ES-I3 (cell line): ENCODE data around the gene MRGPRF.

Experiments
- H3K36me3 ChIP-seq: 2 replicates; pipeline ENCODE4 v1.6.1; 2013; ENCODE audit warnings: mild to moderate bottlenecking, low read length, control low read depth, moderate library complexity; ENCODE audit not compliant: insufficient read depth
- H3K4me1 ChIP-seq: 2 replicates; pipeline ENCODE4 v1.6.1; 2013; ENCODE audit warnings: mild to moderate bottlenecking, control low read depth, low read length; ENCODE audit not compliant: insufficient read depth
- H3K9ac ChIP-seq: 2 replicates; pipeline ENCODE4 v1.6.1; 2013; ENCODE audit warnings: low read depth, mild to moderate bottlenecking, low read length, moderate library complexity
- H3K9me3 ChIP-seq: 2 replicates; pipeline ENCODE4 v1.6.1; 2013; ENCODE audit warnings: mild to moderate bottlenecking, low read length, moderate library complexity; ENCODE audit not compliant: control insufficient read depth, insufficient read depth

The MRGPRF gene

DNA sequence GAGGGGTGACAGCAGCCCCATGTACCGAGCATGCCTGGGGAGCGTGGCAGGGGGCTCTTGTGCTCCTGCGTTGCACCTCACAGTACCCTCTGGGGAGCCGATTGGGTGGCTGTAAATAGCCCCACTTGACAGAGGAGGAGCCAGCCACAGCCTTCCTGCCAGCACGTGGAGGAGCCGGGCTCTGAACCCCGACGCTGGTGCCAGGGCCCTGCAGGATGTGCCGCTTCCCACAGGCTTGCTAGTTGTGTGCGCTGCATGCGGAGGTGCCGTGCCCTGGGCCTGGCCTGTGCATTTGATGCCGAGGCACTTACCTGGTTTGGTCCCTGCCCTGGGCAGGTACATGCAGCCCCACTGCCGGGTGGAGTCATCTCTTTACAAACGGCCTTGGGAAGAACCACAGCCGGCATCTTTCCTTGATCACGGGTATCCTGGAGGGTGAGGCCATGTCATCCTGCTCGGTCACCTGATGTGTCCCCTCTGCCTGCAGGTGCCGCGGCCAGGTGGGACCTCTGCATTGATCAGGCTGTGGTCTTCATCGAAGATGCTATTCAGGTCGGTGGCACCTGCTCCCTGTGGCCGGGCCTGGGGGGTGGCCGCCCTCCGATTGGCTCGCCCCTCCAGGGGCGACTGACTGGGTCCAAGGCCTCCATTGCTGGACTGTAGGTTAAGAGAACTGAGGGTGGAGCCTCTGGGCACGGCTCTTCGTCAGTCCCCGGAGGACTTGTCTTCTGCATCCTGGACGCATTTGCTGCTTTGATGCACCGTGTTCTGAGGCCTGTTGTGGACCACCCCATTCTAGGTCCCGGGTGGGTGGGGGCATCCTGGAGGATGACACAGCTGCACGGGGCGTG, 40.7 kb upstream of the MRGPRF start:
- Histone ChIP-seq H3K36me3 (peaks cover 8% of the 10 kb centered on the region), H3K4me1 (peaks cover 7% of the 10 kb centered on the region; the same call in 1 of the 2 replicates), H3K9ac (no peak overlapping the region), H3K9me3 (no peaks in the 10 kb centered on the region)

GRCh38 chr11:69053169-69053477, 40.1 kb upstream of the MRGPRF start:
- Histone ChIP-seq H3K4me1 (peaks cover 10% of the 10 kb centered on the region), H3K36me3 (peaks cover 6% of the 10 kb centered on the region; the same call in 1 of the 2 replicates), H3K9me3 (no peaks in the 10 kb centered on the region), H3K9ac (no peak overlapping the region)

GRCh38 chr11:69052343-69053168, 39.5 kb upstream of the MRGPRF start:
- Histone ChIP-seq H3K36me3 (peaks cover 2% of the 10 kb centered on the region; the same call in 1 of the 2 replicates), H3K9ac (no peak overlapping the region), H3K4me1 (peaks cover 15% of the 10 kb centered on the region), H3K9me3 (no peaks in the 10 kb centered on the region)

GRCh38 chr11:69051381-69052342, 38.6 kb upstream of the MRGPRF start:
- Histone ChIP-seq H3K9ac (no peak overlapping the region), H3K36me3 (no peaks in the 10 kb centered on the region), H3K9me3 (no peaks in the 10 kb centered on the region), H3K4me1 (peaks cover 21% of the 10 kb centered on the region)

DNA sequence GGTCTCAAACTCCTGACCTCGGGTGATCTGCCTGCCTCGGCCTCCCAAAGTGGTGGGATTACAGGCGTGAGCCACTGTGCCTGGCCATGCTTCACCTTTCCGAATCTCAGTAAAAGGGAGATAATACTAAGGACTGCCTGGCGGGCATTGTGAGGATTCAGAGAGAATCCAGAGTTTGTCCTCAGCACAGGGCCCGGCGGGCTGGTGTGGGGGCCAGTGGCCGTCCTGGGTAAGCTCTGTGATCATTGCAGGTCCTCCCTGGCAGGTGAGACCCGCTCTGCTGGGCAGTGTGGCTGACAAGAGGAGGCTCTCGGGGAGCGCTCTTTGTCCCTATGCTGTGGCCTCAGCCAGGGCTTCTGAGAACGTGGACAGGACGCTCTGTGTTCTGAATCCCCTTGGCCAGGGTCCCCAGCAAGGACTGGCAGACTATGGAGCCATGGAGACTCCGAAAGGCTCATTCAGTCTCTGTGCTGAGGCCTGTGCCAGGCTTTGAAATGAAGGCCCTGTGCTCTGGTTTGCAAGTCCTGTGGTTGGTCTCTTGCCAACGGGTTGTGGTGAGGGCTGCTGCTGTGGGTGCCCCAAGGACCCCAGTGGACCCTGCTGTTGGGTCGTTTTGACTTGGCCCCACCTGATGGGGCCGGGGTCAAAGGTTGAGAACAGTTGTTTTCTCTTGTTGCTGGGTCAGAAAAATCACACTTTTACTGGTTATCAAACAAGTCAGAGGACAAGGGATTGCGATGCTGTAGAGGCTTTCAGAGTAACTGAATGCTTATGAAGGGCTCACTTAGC, 37.7 kb upstream of the MRGPRF start:
- Histone ChIP-seq H3K9ac (no peak overlapping the region; the same call in 1 of the 2 replicates), H3K36me3 (no peaks in the 10 kb centered on the region), H3K9me3 (no peaks in the 10 kb centered on the region), H3K4me1 (peaks cover 21% of the 10 kb centered on the region)

- no peaks in the 10 kb centered on the region for H3K36me3 ChIP-seq
- peaks cover 29% of the 10 kb centered on the region for H3K4me1 ChIP-seq
Measured at GRCh38 chr11:69049490-69049867, 36.4 kb upstream of the MRGPRF start.

DNA sequence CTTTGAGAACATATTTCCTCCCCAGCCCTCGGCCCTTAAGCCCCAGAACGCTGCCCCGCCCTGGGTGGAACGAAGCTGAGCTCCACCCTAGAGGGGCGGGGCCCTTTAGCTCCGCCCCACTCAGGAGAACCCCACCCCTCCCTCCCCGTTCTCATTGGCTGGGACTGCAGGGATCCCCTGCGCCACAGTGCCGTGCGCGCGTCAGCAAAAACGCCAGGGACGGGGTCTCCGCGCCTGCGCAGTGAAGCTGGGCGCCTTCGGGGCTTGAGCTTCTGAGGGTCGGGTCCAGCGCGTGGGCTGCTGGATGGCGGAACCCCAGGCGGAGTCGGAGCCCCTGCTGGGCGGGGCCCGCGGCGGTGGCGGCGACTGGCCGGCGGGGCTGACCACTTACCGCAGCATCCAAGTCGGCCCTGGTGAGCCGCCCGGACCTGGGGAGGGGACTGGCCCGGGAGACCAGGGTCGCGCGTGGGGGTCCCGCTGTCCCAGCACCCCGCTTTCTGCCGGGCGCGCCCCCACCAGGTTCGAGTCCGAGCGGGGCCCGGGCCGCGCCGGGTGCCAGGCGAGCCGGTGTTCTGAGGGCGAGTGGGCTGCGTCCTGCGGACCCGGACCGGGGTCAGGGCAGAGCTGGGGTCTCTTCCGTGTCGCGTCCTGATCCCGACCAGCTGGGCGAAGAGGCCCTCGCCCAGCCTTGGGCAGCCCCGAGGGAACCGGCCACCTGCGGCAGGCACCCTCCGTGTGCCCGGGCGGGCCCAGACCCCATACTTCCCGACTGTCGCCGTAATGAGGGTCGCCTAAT, 35.8 kb upstream of the MRGPRF start, which contains the start of gene TPCN2:
Gene TPCN2 (plus strand): TSS at position 239 of the 796 bp plus-strand sequence. CDS start 66 bp downstream, at position 305.
- Histone ChIP-seq H3K4me1 (peaks cover 32% of the 10 kb centered on the region), H3K9me3 (no peaks in the 10 kb centered on the region), H3K9ac (peak within 1 kb of the TSS; percentile 85), H3K36me3 (no peaks in the 10 kb centered on the region)

More at GRCh38 chr11:69049490-69049867, 36.4 kb upstream of the MRGPRF start:
- Histone ChIP-seq H3K9ac (peak overlapping the region; percentile 85), H3K9me3 (no peaks in the 10 kb centered on the region)

DNA sequence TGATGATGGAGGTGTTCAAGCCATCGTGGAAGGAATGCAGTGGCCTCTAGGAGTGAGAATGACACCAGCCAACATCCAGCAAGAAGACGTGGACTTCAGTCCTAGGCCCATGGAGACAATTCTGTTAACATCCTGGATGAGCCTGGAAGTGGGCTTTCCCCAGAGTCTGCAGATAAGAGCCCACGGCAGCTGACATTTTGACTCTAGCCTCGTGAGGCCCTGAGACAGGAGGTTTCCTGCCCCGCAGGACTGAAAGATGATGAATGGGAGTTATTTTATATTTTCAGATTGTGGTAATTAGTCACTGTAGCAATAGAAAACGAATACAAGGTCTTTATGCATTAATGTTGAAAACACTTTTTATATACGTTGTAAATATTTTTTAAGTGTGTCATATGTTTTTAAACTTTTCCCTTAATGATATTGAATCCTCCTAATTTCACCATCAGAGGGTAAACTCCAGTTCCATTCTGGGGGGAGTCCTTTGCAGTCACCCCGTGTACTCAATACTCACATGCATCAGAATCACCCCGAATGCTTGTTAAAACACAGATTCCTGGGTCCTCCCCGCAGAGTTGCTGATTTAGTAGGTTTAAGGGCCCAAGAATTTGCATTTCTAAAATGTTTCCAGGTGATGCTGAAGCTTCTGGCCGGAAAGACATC, 35.1 kb upstream of the MRGPRF start:
- H3K9ac ChIP-seq, result peak overlapping the region; percentile 18; the same call in 1 of the 2 replicates
- peaks cover 39% of the 10 kb centered on the region for H3K4me1 ChIP-seq
- H3K36me3 ChIP-seq, result no peaks in the 10 kb centered on the region
- no peaks in the 10 kb centered on the region for H3K9me3 ChIP-seq

DNA sequence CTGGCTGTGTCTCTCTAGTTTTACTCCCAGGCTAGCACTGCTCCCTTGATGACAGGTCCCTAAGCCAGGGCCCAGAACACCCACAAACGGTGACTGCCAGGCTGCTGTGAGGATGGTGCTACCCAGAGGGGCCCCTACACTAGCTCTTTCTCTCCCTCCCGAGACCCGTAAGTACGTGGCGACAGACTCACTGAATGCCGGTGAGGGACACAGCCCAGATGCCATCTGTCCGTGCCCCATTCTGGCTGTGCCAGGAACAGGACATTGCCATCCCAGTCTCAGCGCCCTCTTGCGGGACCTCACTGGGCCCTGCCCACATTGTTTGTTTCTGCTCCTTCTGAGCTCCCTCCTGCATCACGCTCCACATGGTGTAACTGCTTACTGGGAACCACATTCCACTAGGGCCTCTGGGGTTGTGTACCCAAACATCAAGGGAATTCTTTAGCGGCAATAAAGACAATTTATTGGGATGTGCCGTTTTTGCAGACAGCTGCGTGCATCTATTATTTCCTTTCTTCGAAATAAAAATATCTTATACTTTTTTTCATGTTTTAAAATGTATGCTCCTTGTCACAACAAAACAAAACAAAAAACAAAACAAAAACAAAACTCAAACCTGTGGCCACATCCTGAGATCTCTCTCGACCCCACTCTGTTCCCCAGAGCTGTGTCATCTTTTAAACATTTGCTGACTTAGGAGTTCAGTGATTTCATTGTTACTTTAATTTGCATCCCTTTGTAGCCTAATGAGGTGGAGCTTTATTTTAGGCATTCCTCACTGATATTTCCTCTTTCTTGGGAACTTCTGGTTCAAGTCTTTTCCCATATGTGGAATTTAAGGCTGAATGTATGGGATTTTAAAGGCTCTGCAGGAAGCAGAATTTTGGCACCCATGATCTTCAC, 31.3 kb upstream of the MRGPRF start:
- no peaks in the 10 kb centered on the region for H3K9me3 ChIP-seq
- H3K36me3 ChIP-seq, result no peaks in the 10 kb centered on the region
- H3K9ac ChIP-seq, result peak overlapping the region; percentile 10; the same call in 1 of the 2 replicates
- peaks cover 61% of the 10 kb centered on the region for H3K4me1 ChIP-seq

- H3K9ac ChIP-seq, result no peak overlapping the region
- no peaks in the 10 kb centered on the region for H3K9me3 ChIP-seq
- peaks cover 47% of the 10 kb centered on the region for H3K4me1 ChIP-seq
- no peaks in the 10 kb centered on the region for H3K36me3 ChIP-seq
Measured at GRCh38 chr11:69041516-69041915, 28.5 kb upstream of the MRGPRF start.

- H3K4me1 ChIP-seq, result peaks cover 46% of the 10 kb centered on the region
- H3K9me3 ChIP-seq, result no peaks in the 10 kb centered on the region
- no peaks in the 10 kb centered on the region for H3K36me3 ChIP-seq
- no peak overlapping the region; the same call in 1 of the 2 replicates for H3K9ac ChIP-seq
Measured at GRCh38 chr11:69040581-69041260, 27.7 kb upstream of the MRGPRF start.
